GM12891 (cell line): ENCODE measurements around the gene INSYN2B.
A peak's percentile ranks its signal among the peaks of the same experiment; 100 is the strongest.
"Not testable (repeated sequence)": the region's sequence is repeated elsewhere in the genome, so short reads cannot be mapped to it uniquely, and the experiment has no call there.

Experiments
- DNase-seq: peaks from one replicate; pipeline ENCODE4 v3.0.0; 2011; ENCODE audit warnings: low spot score; ENCODE audit not compliant: insufficient read length
- FAIRE-seq: peaks from 2 replicates; lab custom pipeline; 2011; peaks lifted over from hg19 to GRCh38; lab: Jason Lieb, UNC
- PAX5 ChIP-seq: IDR thresholded peaks from 2 replicates; pipeline ENCODE4 v1.6.1; 2011; ENCODE audit warnings: low read length, moderate library complexity, mild to moderate bottlenecking; ENCODE audit not compliant: insufficient read depth, severe bottlenecking
- POLR2A ChIP-seq: IDR thresholded peaks from 2 replicates; pipeline ENCODE4 v1.6.1; 2011; ENCODE audit warnings: low read depth, low read length, control low read depth
- POLR2AphosphoS5 ChIP-seq: IDR thresholded peaks from 2 replicates; pipeline ENCODE4 v1.6.1; 2011; ENCODE audit warnings: low read depth, low read length, control low read depth
- POU2F2 ChIP-seq: IDR thresholded peaks from 2 replicates; pipeline ENCODE4 v1.6.1; 2011; ENCODE audit warnings: low read depth, mild to moderate bottlenecking, control low read depth, low read length, moderate library complexity
- SPI1 ChIP-seq: IDR thresholded peaks from 2 replicates; pipeline ENCODE4 v1.6.1; 2011; ENCODE audit warnings: low read depth, low read length, control low read depth
- TAF1 ChIP-seq: IDR thresholded peaks from 2 replicates; pipeline ENCODE4 v1.6.1; 2011; ENCODE audit warnings: low read depth, low read length, control low read depth

The INSYN2B gene

DNA sequence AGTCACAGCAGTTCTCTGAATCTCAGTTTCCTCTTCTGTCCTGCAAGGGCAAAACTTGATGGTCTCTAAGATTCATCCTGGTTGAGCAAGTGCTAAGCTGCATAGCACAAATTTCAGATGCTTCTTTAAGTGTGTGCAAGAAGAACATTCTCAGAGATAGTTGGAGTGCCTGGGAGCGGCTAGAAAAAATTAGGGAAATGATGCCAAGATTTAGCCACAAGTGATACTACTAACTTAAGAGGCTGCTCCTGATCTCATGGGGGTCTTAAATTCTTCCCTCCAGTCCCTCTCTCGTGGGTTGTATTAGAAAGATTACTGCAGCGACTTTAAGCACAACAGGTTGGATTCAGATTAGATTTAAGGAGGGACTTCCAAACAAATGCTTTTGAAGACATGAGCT, 24.2 kb downstream of the INSYN2B start:
- DNase-seq = no peak
- no peak for FAIRE-seq
- TF ChIP-seq POU2F2 = no peak
- no peak for TF ChIP-seq TAF1
- TF ChIP-seq POLR2A = no peak
- no peak for TF ChIP-seq POLR2AphosphoS5
- no peak for TF ChIP-seq PAX5

DNA sequence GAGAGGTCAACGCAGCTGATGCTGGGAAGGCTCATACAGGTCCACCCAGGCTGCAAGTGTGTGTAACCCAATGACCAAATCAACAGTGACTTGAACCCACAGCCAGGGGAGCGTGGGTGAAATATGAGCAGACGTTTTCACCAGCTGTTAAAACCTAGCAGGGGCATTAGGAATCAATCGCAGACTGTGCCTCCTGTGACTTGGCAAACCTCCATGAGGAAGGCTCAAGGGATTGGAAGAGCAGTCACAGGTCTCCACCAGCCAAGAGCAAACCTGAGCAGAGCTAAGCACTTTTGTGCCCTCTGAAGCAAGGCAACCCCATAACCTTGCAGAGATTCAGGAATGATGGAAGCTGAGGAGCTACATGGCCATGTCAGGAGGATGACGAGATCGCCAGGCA, 25.5 kb downstream of the INSYN2B start:
- no peak for DNase-seq
- TF ChIP-seq PAX5 (no peak), TAF1 (no peak), POLR2AphosphoS5 (no peak), POU2F2 (no peak), POLR2A (no peak)
- FAIRE-seq = no peak

DNA sequence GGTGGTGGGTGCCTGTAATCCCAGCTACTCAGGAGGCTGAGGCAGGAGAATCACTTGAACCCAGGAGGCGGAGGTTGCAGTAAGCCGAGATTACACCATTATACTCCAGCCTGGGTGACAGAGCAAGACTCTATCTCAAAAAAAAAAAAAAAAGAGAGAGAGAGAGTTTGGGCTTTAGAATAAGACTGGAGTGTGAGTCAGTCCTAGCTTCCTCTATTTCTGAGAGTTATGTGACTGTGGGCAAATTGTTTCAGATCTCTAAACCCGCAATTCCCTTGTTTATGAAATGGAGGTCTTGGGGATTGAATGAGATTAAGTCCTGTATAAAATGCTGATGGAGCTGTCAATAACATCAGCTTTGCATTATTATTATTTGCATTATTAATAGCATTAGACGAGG, 27.1 kb downstream of the INSYN2B start:
- not testable (repeated sequence) for FAIRE-seq, DNase-seq

DNA sequence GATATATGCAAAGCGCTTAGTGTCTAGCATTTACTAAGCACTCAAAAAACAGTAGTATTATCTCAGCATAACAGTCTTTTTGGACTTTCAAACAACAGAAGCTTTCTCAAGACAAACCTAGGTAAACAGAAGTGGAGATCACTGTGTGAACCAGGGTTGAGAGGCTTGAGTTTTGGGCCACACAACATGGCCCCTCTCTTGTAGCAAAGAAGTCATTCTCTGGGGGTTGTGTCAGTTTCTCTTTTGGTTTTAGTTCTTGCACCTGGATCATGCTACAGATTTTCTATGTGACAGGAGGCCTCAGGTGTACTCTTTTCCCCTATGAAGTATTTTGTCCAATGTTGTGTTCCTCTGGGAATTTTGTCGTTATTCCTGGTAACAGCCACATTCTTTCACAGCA, 30.0 kb downstream of the INSYN2B start:
- no peak for DNase-seq
- TF ChIP-seq POLR2A (no peak), SPI1 (no peak), POU2F2 (no peak), POLR2AphosphoS5 (no peak), TAF1 (no peak), PAX5 (no peak)
- no peak for FAIRE-seq

DNA sequence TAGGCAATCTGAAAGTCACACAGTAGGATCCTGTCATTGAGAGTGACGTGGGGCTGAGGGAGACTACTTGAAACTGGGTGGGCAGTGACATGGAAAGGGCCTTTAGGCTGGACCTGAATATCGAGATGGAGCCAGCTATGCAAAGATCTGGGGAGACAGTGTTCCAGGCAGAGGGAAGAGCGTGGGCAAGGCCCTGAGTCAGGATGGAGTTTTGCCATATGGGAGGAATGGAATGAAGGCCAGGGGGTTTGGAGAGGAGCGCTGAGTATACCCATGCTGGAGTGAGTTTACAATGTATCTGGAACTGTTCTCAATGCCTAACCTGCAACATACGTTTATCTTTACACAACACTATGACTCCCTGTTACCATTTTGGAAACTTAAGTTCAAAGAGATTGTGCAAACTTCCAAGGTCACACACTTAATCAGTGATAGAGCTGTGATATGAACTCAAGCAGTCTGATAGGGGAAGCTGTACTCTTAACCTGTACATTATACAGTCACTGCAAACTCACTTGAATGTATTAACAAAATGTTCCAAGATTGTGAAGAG, 33.5 kb downstream of the INSYN2B start:
- FAIRE-seq (no peak), DNase-seq (no peak)
- TF ChIP-seq POLR2A (no peak), POLR2AphosphoS5 (no peak), PAX5 (no peak)

DNA sequence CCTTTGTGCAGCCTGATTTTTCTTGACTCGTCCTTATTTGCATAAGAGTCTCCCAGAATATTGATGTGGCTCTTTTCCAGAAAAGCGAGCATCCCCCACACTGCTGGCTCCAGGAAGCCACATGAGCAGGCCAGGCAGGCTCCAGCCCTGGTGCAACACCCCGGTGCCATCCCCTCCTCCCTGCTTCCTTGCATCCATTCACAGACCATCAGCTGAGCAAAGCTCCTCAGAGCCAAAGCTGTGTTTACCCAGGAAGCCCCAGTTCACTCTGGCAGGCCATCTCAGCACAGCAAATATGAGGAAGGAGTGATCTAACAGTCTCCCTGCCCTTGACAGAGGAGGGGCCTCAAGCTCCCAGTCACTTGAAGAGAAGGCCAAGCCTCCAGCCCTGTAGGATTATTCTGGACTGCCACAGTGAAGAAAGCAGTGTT, 34.4 kb downstream of the INSYN2B start:
- no peak for TF ChIP-seq POU2F2
- TF ChIP-seq SPI1 = no peak
- TF ChIP-seq TAF1 = no peak
- no peak for TF ChIP-seq POLR2A
- TF ChIP-seq PAX5 = no peak
- TF ChIP-seq POLR2AphosphoS5 = no peak
- DNase-seq (no peak), FAIRE-seq (no peak)

DNA sequence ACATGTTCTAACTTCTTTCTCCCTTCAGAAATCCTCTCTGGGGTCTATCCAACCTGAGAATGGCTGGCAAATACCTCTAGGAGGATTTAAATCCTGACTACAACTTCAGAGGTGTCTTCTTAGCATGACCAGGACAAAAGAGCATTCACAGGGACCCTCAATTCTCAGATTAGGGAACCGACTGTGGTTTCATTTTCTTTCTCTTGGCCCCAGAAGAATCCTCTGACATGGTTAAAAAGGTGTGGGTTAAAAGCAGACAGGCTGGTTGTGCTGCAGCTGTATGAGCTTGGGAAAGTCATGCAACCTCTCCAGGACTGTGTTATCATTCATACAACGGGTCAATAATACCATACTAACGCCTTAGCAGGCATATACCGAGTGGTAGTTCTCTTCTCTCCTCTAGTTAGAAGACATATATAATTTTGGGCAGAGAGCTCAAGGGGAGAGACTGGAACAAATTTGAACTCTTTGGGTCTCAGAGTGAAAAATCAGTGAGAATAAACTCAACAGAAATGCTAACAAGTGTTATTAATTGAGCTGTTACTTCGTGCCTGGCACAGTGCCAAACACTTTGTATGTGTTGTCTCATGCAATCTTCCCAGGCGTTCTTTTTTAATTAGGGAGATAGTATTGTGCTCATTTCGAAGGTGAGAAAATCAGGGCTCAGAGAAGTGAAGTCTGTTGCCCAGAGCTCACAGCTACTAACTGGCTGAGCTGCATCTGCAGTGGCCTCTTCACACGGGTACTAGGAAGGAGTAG, 35.2 kb downstream of the INSYN2B start:
- no peak for TF ChIP-seq POLR2A
- no peak for TF ChIP-seq SPI1
- no peak for TF ChIP-seq POLR2AphosphoS5
- no peak for TF ChIP-seq POU2F2
- no peak for TF ChIP-seq TAF1
- no peak for TF ChIP-seq PAX5
- FAIRE-seq (peak; percentile 35), DNase-seq (no peak)

DNA sequence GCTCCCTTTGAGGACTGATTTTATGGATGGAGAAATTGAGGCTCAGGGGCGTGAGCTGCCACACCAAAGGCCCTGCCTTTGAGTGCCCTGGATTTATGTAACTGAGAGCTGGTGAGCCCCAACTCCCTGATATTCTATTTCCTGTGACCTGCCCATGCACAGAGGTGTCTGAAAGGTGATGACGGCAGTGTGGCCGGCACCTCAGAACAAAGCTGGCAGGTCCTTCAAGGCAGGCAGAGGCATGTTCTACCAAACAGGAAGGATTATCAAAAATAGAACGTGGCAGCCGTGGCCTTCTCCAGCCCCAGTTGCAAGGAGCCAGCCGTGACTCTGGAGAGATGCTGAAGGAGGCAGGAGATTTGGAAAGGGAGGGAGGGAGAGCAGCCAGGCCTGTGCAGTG, 36.2 kb downstream of the INSYN2B start:
- TF ChIP-seq PAX5 = no peak
- no peak for TF ChIP-seq POLR2AphosphoS5
- DNase-seq (no peak), FAIRE-seq (no peak)

DNA sequence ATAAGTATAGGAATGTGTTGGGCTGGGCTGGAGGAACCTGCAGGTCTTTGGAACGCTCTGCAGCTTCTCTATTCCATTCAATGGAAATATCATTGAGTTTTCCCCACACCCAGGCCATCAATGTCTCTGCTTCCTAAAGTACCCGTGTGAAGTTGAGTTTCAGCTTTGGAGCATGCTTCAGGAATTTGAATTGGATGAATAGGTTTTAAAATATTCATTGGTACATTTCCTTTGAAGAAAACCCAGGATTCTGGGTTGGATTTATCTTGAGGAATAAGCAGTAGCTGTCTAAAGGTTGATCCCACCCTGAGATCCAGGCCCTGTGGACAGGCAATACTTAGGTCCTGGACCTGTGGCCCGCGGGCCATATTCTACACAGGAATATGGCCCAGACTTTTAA, 37.3 kb downstream of the INSYN2B start:
- DNase-seq = no peak
- TF ChIP-seq SPI1 = no peak
- no peak for TF ChIP-seq POLR2A
- no peak for TF ChIP-seq PAX5
- TF ChIP-seq TAF1 = no peak
- TF ChIP-seq POU2F2 = no peak
- TF ChIP-seq POLR2AphosphoS5 = no peak
- FAIRE-seq = no peak

DNA sequence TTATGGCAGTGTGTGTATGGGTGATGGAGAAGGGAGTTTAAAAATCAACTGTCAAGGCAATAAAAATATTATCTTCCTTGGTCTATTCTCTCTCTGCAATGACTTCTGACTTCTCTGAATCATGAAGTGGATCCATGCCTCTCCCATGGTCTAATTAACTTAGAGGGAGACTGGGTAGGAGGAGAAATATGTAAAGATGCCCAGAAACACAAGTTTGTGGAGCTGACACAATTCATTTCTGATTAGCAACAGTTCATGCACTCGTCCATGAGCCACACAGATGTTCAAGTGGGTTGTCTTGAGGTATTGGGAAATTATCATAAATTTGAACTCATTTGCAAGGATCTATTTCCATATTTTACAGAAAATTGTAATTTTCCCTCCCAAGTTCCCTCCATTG, 38.1 kb downstream of the INSYN2B start:
- DNase-seq (no peak), FAIRE-seq (no peak)
- TF ChIP-seq TAF1 = no peak
- no peak for TF ChIP-seq PAX5
- TF ChIP-seq POU2F2 = no peak
- TF ChIP-seq SPI1 = no peak
- TF ChIP-seq POLR2AphosphoS5 = no peak
- no peak for TF ChIP-seq POLR2A

DNA sequence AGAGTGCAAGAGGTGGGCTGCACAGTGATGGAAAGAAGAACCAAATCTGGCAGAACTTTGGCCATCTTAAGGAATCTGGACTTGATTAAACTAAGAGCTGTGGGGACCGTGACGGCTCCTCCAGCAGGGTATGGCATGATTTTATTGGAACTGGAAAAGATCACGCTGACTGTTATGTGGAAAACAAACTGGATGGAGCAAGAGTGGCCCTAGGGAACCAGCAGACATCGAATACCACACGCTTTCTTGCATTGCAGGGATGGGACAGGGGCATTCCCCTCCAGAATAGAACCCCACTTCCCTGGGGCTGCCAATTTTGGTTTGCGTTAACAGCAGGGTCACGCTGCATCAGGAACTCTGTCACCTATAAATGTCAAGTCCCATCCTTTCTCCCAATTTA, 38.8 kb downstream of the INSYN2B start:
- DNase-seq (no peak), FAIRE-seq (no peak)
- TF ChIP-seq POLR2A (no peak), TAF1 (no peak), POLR2AphosphoS5 (no peak)
